Ishikawa (cell line): ENCODE results near the gene THADA.

Experiments used
- CREB1 ChIP-seq: IDR thresholded peaks from 2 replicates; pipeline ENCODE4 v1.6.1; 2012; ENCODE audit warnings: low read depth
- EP300 ChIP-seq: IDR thresholded peaks from 2 replicates; pipeline ENCODE4 v1.6.1; 2012; ENCODE audit warnings: borderline replicate concordance
- FOXM1 ChIP-seq: IDR thresholded peaks from 2 replicates; pipeline ENCODE4 v1.6.1; 2012; ENCODE audit warnings: low read depth, borderline replicate concordance
- NFIC ChIP-seq: IDR thresholded peaks from 2 replicates; pipeline ENCODE4 v1.6.1; 2012
- TAF1 ChIP-seq: IDR thresholded peaks from 2 replicates; pipeline ENCODE4 v1.6.1; 2012; ENCODE audit warnings: low read depth, mild to moderate bottlenecking
- TEAD4 ChIP-seq: IDR thresholded peaks from 2 replicates; pipeline ENCODE4 v1.6.1; 2012
- YY1 ChIP-seq: IDR thresholded peaks from 2 replicates; pipeline ENCODE4 v1.6.1; 2012; ENCODE audit warnings: low read depth
- ZBTB7A ChIP-seq: IDR thresholded peaks from 2 replicates; pipeline ENCODE4 v1.6.1; 2012; ENCODE audit warnings: low read depth
- TF ChIP-seq, protein P1 (sequence below): IDR thresholded peaks from 2 replicates; pipeline ENCODE4 v1.6.1; 2012

DNA sequence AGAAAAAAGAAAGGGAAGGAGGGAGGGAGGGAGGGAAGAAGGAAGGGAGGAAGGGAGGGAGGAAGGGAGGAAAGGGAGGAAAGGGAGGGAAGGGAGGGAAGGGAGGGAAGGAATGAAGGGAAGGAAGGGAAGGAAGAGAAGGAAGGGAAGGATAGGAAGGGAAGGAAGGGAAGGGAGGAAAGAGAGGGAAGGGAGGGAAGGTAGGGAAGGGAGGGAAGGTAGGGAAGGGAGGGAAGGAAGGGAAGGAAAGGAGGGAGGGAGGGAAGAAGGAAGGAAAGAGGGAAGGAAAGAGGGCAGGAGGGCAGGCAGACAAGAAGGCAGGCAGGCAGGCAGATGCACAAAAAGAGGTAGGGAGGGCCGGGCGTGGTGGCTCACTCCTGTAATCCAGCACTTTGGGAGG, 74.9 kb downstream of the THADA start:
- TF ChIP-seq, protein P1, sequence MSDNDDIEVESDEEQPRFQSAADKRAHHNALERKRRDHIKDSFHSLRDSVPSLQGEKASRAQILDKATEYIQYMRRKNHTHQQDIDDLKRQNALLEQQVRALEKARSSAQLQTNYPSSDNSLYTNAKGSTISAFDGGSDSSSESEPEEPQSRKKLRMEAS: no peak
- TF ChIP-seq EP300 (no peak), ZBTB7A (no peak), NFIC (no peak), TEAD4 (no peak), YY1 (no peak), TAF1 (no peak), FOXM1 (no peak), CREB1 (no peak)
